ENCODE measurements around the gene KCNIP2.
A peak's percentile ranks its signal among the peaks of the same experiment; 100 is the strongest.

The KCNIP2 gene

DNA sequence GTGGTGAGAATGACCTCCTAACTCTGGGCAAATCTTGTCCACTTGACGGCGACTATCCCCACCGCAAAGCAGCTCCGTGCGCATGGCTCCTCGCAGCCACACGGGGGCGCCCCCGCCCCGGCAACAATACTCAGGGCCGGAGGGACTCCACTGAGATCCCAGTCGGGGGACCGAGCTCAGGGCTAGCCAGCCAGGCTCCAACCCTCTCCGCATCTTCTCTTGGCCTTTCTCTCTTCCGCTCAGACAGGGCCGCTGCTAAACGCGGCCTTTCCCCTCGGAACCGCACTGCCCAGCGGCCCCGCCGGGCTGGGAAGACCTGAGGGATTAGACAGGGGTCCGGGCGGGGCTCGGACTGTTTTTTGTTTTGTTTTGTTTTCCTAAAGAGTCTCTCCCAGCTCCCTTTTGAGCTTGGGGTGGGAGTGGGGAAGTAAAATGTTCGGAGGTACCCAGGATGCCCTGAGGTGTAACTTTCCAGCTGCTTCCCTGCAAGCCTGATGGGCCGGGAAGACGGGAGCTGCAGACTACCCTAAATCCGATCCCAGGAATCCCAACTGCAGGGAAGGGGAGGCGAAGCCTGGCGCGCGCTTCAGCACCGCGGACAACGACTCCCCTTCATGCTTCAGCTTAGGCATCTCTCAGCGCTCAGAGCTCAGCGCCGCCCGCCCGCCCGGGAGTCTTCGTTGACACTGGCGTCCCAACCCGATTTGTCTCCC lies 2.7 kb downstream of the KCNIP2 start:
- Histone ChIP-seq H3K27ac (ENCODE audit: insufficient read depth in 1 of 2, low read depth in 1 of 2, low read length in 2 of 2, poor library complexity in 1 of 2, severe bottlenecking in 2 of 2) (no peak overlapping the region), H3K4me3 (ENCODE audit: control insufficient read depth in 1 of 7, extremely low read depth in 1 of 7, insufficient read depth in 4 of 7, low read depth in 2 of 7, low read length in 6 of 7) (peak overlapping the region in 6 of 7 experiments; percentile 21 to 72 (median 52)), H3K9me3 (ENCODE audit: control extremely low read depth in 1 of 5, control insufficient read depth in 4 of 5, insufficient read depth in 2 of 5, low read depth in 1 of 5, low read length in 4 of 5) (no peaks in the 10 kb centered on the region), H3K4me1 (ENCODE audit: control extremely low read depth in 1 of 4, control insufficient read depth in 4 of 4, insufficient read depth in 4 of 4, low read length in 3 of 4) (peaks cover 5 to 36% (median 30%) of the 10 kb centered on the region in 4 experiments), H3K36me3 (ENCODE audit: control insufficient read depth in 4 of 4, insufficient read depth in 4 of 4, low read length in 3 of 4) (peaks cover 0 to 3% (median 0%) of the 10 kb centered on the region in 4 experiments), H3K27me3 (replicated peaks in 2 of 5; ENCODE audit: control insufficient read depth in 4 of 5, insufficient read depth in 5 of 5, low read length in 4 of 5) (peaks cover 0 to 23% (median 2%) of the 10 kb centered on the region in 5 experiments)
- peak; percentile 74 to 90 (median 87) for DNase-seq
- POLR2A ChIA-PET = interaction anchor here (0.6 to 1.4 kb wide), 3 partner anchors 10 to 534 kb away, joined by 3 to 4 read pairs (median 4); no protein-coding TSS in a partner anchor
- 2% methylated on average over 45 of the region's 46 CpGs for WGBS (ENCODE audit: insufficient coverage)
- CTCF ChIA-PET = interaction anchor here (0.8 to 8.3 kb wide), 42 partner anchors 8 to 262 kb away, joined by 3 to 89 read pairs (median 4); partner anchors contain the start of gene OGA

DNA sequence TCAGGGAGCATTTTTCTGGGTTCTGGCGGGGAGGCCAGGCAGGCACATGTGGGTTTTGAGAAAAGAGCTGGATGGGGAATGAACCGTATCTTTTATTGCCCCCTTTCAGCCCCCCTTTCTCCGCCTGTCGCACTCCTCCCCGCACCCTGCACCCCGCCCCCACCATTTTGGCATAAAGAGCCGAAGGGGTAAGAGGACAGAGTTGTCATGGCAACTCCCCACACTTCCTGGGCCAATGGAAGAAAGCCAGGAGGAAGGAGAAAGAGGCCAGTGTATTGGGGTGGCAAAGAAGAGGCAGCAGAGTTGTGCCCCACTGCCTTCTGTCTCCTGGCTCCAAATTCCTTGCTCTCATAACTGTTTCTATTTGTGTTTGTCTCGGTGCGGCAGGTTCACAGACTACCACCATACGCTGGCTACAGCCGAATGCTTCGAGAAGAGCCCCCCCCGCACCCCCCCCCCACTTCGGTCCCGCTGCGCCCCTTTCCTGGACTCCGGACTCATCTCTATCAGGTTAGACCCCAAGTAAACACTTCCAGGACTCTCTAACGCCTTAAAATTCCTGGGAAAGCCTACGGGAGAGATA lies 3.4 kb downstream of the KCNIP2 start:
- H3K4me3 ChIP-seq (ENCODE audit: control insufficient read depth in 1 of 7, extremely low read depth in 1 of 7, insufficient read depth in 4 of 7, low read depth in 2 of 7, low read length in 6 of 7) = peak overlapping the region in 5 of 7 experiments; percentile 23 to 72 (median 62)
- H3K4me1 ChIP-seq (ENCODE audit: control extremely low read depth in 1 of 4, control insufficient read depth in 4 of 4, insufficient read depth in 4 of 4, low read length in 3 of 4) = peaks cover 5 to 39% (median 36%) of the 10 kb centered on the region in 4 experiments
- H3K36me3 ChIP-seq (ENCODE audit: control insufficient read depth in 4 of 4, insufficient read depth in 4 of 4, low read length in 3 of 4) = no peaks in the 10 kb centered on the region
- 0% methylated on average over 3 of the region's 19 CpGs for WGBS (ENCODE audit: insufficient coverage)
- ChIA-PET CTCF (interaction anchor here (0.9 to 8.3 kb wide), 28 partner anchors 9 to 243 kb away, joined by 3 to 89 read pairs (median 6); partner anchors contain the start of gene OGA), POLR2A (interaction anchor here (0.6 to 1.4 kb wide), 3 partner anchors 9 to 533 kb away, joined by 3 to 4 read pairs (median 4); no protein-coding TSS in a partner anchor)
- H3K9me3 ChIP-seq (ENCODE audit: control extremely low read depth in 1 of 5, control insufficient read depth in 4 of 5, insufficient read depth in 2 of 5, low read depth in 1 of 5, low read length in 4 of 5) = no peaks in the 10 kb centered on the region
- peak in 1 of 3 donors; percentile 25 for DNase-seq
- H3K27ac ChIP-seq (ENCODE audit: insufficient read depth in 1 of 2, low read depth in 1 of 2, low read length in 2 of 2, poor library complexity in 1 of 2, severe bottlenecking in 2 of 2) = no peak overlapping the region
- peaks cover 0 to 23% (median 2%) of the 10 kb centered on the region in 5 experiments for H3K27me3 ChIP-seq (replicated peaks in 2 of 5; ENCODE audit: control insufficient read depth in 4 of 5, insufficient read depth in 5 of 5, low read length in 4 of 5)

DNA sequence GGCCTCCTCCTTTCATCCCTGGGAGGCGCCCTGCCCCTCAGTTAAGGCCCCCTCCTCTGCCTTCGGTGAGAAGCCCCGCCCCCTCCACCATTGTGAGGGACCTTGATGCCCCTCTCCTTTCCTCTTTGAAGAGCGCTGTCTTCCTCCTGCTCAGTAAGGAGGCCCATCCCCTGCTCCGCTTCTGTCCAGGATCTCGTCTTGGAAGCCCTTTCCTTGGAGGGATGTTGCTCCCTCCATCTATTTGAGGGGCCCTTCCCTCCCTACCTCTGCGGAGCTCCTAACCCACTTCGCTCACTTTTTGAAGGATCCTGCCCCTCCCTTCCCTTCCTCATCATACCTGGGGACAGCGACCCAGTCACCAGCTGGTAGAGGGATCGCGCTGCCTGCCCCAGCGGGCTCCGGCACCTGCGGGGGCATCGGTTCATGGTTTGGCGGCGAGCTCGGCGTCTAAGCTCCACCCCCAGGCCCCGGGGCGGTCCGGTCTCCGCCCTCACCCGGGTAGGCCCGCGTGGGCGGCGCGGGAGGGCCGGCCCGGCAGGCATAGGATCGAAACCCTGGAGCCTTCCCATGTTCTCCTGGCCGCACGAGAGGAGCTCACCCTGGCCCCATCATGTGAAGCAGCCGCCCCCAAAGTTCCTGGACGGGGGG lies 4.1 kb downstream of the KCNIP2 start:
- CTCF ChIA-PET = interaction anchor here (0.6 to 8.3 kb wide), 9 partner anchors 19 to 234 kb away, joined by 3 to 89 read pairs (median 4); partner anchors contain the start of genes ARMH3 and OGA
- H3K36me3 ChIP-seq (ENCODE audit: control insufficient read depth in 4 of 4, insufficient read depth in 4 of 4, low read length in 3 of 4) = no peaks in the 10 kb centered on the region
- peak; percentile 25 to 43 (median 40) for DNase-seq
- peaks cover 0 to 23% (median 2%) of the 10 kb centered on the region in 5 experiments for H3K27me3 ChIP-seq (replicated peaks in 2 of 5; ENCODE audit: control insufficient read depth in 4 of 5, insufficient read depth in 5 of 5, low read length in 4 of 5)
- POLR2A ChIA-PET = no interaction called here
- no peaks in the 10 kb centered on the region for H3K9me3 ChIP-seq (ENCODE audit: control extremely low read depth in 1 of 5, control insufficient read depth in 4 of 5, insufficient read depth in 2 of 5, low read depth in 1 of 5, low read length in 4 of 5)
- peak overlapping the region; percentile 8 to 72 (median 32) for H3K4me3 ChIP-seq (ENCODE audit: control insufficient read depth in 1 of 7, extremely low read depth in 1 of 7, insufficient read depth in 4 of 7, low read depth in 2 of 7, low read length in 6 of 7)
- H3K4me1 ChIP-seq (ENCODE audit: control extremely low read depth in 1 of 4, control insufficient read depth in 4 of 4, insufficient read depth in 4 of 4, low read length in 3 of 4) = peaks cover 8 to 44% (median 41%) of the 10 kb centered on the region in 4 experiments
- WGBS (ENCODE audit: insufficient coverage) = 25% methylated on average over 15 of the region's 36 CpGs
- H3K27ac ChIP-seq (ENCODE audit: insufficient read depth in 1 of 2, low read depth in 1 of 2, low read length in 2 of 2, poor library complexity in 1 of 2, severe bottlenecking in 2 of 2) = no peak overlapping the region

DNA sequence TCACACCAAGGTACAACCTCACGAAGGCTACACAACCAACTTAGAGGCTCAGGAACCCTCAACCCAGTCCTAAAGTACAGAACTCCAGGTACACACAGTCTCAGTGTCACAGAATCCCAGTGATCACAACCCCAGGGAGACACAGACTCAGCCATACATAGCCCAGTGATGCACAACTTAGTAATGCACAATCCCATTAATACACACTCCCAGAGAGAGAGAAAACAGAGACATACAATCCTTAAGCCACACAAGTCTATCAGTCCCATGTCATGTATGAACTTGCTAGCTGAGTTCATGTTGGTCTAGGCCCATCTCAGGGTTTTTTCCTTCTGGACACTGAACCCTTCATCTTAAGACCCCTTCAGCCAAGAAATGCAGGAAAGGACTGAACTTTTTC lies 4.6 kb downstream of the KCNIP2 start:
- ChIA-PET POLR2A (no interaction called here), CTCF (interaction anchor here (0.6 to 8.3 kb wide), 7 partner anchors 22 to 234 kb away, joined by 3 to 89 read pairs (median 4); partner anchors contain the start of genes ARMH3 and OGA)
- Histone ChIP-seq H3K4me3 (ENCODE audit: control insufficient read depth in 1 of 7, extremely low read depth in 1 of 7, insufficient read depth in 4 of 7, low read depth in 2 of 7, low read length in 6 of 7) (peak overlapping the region in 1 of 7 experiments; percentile 72), H3K27ac (ENCODE audit: insufficient read depth in 1 of 2, low read depth in 1 of 2, low read length in 2 of 2, poor library complexity in 1 of 2, severe bottlenecking in 2 of 2) (no peak overlapping the region), H3K36me3 (ENCODE audit: control insufficient read depth in 4 of 4, insufficient read depth in 4 of 4, low read length in 3 of 4) (no peaks in the 10 kb centered on the region), H3K4me1 (ENCODE audit: control extremely low read depth in 1 of 4, control insufficient read depth in 4 of 4, insufficient read depth in 4 of 4, low read length in 3 of 4) (peaks cover 4 to 44% (median 42%) of the 10 kb centered on the region in 4 experiments), H3K9me3 (ENCODE audit: control extremely low read depth in 1 of 5, control insufficient read depth in 4 of 5, insufficient read depth in 2 of 5, low read depth in 1 of 5, low read length in 4 of 5) (no peaks in the 10 kb centered on the region), H3K27me3 (replicated peaks in 2 of 5; ENCODE audit: control insufficient read depth in 4 of 5, insufficient read depth in 5 of 5, low read length in 4 of 5) (peaks cover 0 to 23% (median 2%) of the 10 kb centered on the region in 5 experiments)
- WGBS (ENCODE audit: insufficient coverage) = 88% methylated on average over 1 of the region's 1 CpG
- no peak for DNase-seq

DNA sequence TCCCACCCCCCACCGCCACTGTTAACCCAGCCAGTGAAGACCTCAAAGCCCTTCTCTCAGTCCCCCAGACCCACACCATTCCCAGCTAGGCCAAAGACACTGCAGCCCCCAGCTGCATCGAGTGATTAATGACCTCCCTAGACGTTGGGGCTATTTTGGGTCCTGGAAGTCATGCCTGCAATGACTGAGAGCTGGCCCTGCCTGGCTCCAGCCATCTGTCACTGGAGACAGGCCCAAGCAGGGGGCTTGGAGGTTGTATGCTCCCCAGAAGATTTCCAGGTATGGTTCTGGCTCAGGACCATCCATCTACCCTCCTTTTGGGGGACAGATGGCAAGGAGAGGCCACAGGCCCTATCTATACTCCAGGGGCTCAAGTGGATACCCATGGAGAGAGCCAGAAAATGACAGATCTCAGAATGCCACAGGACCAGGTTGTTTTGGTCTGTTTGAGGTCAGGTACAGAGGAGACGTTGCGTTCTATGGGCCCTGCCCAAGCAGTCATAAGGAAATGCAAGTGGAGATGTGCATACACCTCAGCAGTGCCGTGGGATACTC lies 5.1 kb downstream of the KCNIP2 start:
- Histone ChIP-seq H3K4me3 (ENCODE audit: control insufficient read depth in 1 of 7, extremely low read depth in 1 of 7, insufficient read depth in 4 of 7, low read depth in 2 of 7, low read length in 6 of 7) (no peak overlapping the region), H3K27ac (ENCODE audit: insufficient read depth in 1 of 2, low read depth in 1 of 2, low read length in 2 of 2, poor library complexity in 1 of 2, severe bottlenecking in 2 of 2) (no peak overlapping the region), H3K9me3 (ENCODE audit: control extremely low read depth in 1 of 5, control insufficient read depth in 4 of 5, insufficient read depth in 2 of 5, low read depth in 1 of 5, low read length in 4 of 5) (no peaks in the 10 kb centered on the region), H3K4me1 (ENCODE audit: control extremely low read depth in 1 of 4, control insufficient read depth in 4 of 4, insufficient read depth in 4 of 4, low read length in 3 of 4) (peaks cover 4 to 48% (median 43%) of the 10 kb centered on the region in 4 experiments), H3K27me3 (replicated peaks in 2 of 5; ENCODE audit: control insufficient read depth in 4 of 5, insufficient read depth in 5 of 5, low read length in 4 of 5) (peaks cover 0 to 23% (median 2%) of the 10 kb centered on the region in 5 experiments), H3K36me3 (ENCODE audit: control insufficient read depth in 4 of 4, insufficient read depth in 4 of 4, low read length in 3 of 4) (no peaks in the 10 kb centered on the region)
- CTCF ChIA-PET = interaction anchor here (0.6 to 8.3 kb wide), 5 partner anchors 13 to 374 kb away, joined by 3 to 89 read pairs (median 3); partner anchors contain the start of gene ARMH3
- 74% methylated on average over 6 of the region's 6 CpGs for whole genome bisulfite sequencing (ENCODE audit: insufficient coverage)
- POLR2A ChIA-PET = no interaction called here
- no peak for DNase-seq

DNA sequence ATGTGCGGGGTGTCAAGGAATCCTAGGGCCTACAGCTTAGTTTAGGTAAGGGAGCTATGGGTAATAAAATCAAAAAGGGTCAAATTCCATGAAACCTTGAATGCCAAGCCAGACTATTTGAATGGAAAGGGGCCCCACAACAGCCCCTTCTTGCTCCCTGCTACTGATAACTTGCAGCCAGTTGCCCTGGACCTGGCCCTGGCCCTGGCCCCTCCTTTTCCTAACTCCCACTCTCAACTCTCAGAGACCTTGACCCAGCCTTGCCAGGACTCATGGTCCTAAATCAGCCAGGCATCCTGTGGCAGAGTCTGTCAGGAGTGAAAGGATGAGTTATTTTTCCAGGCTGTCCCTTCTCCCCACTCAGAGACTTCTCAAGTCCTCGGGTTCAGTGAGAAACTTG lies 5.9 kb downstream of the KCNIP2 start:
- POLR2A ChIA-PET = no interaction called here

More for the DNA sequence above, 5.9 kb downstream of the KCNIP2 start:
- Histone ChIP-seq H3K4me3 (ENCODE audit: control insufficient read depth in 1 of 7, extremely low read depth in 1 of 7, insufficient read depth in 4 of 7, low read depth in 2 of 7, low read length in 6 of 7) (no peak overlapping the region), H3K27ac (ENCODE audit: insufficient read depth in 1 of 2, low read depth in 1 of 2, low read length in 2 of 2, poor library complexity in 1 of 2, severe bottlenecking in 2 of 2) (no peak overlapping the region), H3K4me1 (ENCODE audit: control extremely low read depth in 1 of 4, control insufficient read depth in 4 of 4, insufficient read depth in 4 of 4, low read length in 3 of 4) (peaks cover 4 to 50% (median 43%) of the 10 kb centered on the region in 4 experiments), H3K9me3 (ENCODE audit: control extremely low read depth in 1 of 5, control insufficient read depth in 4 of 5, insufficient read depth in 2 of 5, low read depth in 1 of 5, low read length in 4 of 5) (no peaks in the 10 kb centered on the region), H3K36me3 (ENCODE audit: control insufficient read depth in 4 of 4, insufficient read depth in 4 of 4, low read length in 3 of 4) (no peaks in the 10 kb centered on the region), H3K27me3 (replicated peaks in 2 of 5; ENCODE audit: control insufficient read depth in 4 of 5, insufficient read depth in 5 of 5, low read length in 4 of 5) (peaks cover 0 to 16% (median 2%) of the 10 kb centered on the region in 5 experiments)
- no peak for DNase-seq
- CTCF ChIA-PET = interaction anchor here (0.6 to 8.3 kb wide), 10 partner anchors 11 to 246 kb away, joined by 3 to 89 read pairs (median 7); no protein-coding TSS in a partner anchor
- WGBS (ENCODE audit: insufficient coverage) = 100% methylated on average over 2 of the region's 2 CpGs
